DND-41 (cell line): ENCODE measurements around the gene GMPR.

Experiments
- ATAC-seq: fragments of 200-7000 bp; cut with Tn5 transposase; 3 replicates; pipeline ENCODE4 v1.9.1; 2021; ENCODE audit warnings: low read depth; ENCODE audit not compliant: insufficient read depth
- DNase-seq: peaks from one replicate; pipeline ENCODE4 v3.0.0-alpha.2; 2020
- H2AFZ ChIP-seq: 2 replicates; pipeline ENCODE4 v1.6.0; 2012; ENCODE audit warnings: low read depth, low read length
- H3K27ac ChIP-seq: 2 replicates; pipeline ENCODE4 v1.5.1; 2012; ENCODE audit warnings: low read length, inconsistent platforms
- H3K27me3 ChIP-seq: fragments of 200-600 bp; sonication (generic); 2 replicates; pipeline ENCODE4 v1.6.0; 2012; ENCODE audit warnings: low read length, mild to moderate bottlenecking, inconsistent platforms; ENCODE audit not compliant: insufficient read depth, poor library complexity
- H3K36me3 ChIP-seq: 2 replicates; pipeline ENCODE4 v1.5.1; 2012; ENCODE audit warnings: low read length, inconsistent platforms; ENCODE audit not compliant: insufficient read depth
- H3K4me1 ChIP-seq: 2 replicates; pipeline ENCODE4 v1.5.1; 2012; ENCODE audit warnings: mild to moderate bottlenecking, low read length; ENCODE audit not compliant: insufficient read depth
- H3K4me2 ChIP-seq: 2 replicates; pipeline ENCODE4 v1.6.0; 2012; ENCODE audit warnings: mild to moderate bottlenecking, moderate library complexity, low read length, inconsistent platforms; ENCODE audit not compliant: insufficient read depth
- H3K4me3 ChIP-seq, 2 experiments: fragments of 200-600 bp in 1 of 2; shearing (Covaris generic) in 1 of 2; 2 replicates each; pipeline ENCODE4 v1.5.1; 2012 to 2016; ENCODE audit warnings: inconsistent platforms in 2 of 2, low read length in 2 of 2, mild to moderate bottlenecking in 2 of 2, low read depth in 1 of 2, moderate library complexity in 1 of 2
- H3K79me2 ChIP-seq: 2 replicates; pipeline ENCODE4 v1.6.0; 2012; ENCODE audit warnings: low read length, inconsistent platforms; ENCODE audit not compliant: insufficient read depth
- H3K9ac ChIP-seq: 2 replicates; pipeline ENCODE4 v1.6.0; 2012; ENCODE audit warnings: low read depth, mild to moderate bottlenecking, inconsistent platforms, low read length, moderate library complexity
- H3K9me3 ChIP-seq: 2 replicates; pipeline ENCODE4 v1.5.1; 2012; ENCODE audit warnings: low read length, moderate library complexity, mild to moderate bottlenecking, inconsistent platforms; ENCODE audit not compliant: insufficient read depth, severe bottlenecking
- H4K20me1 ChIP-seq: 2 replicates; pipeline ENCODE4 v1.6.0; 2012; ENCODE audit warnings: low read length; ENCODE audit not compliant: insufficient read depth
- EZH2 ChIP-seq: IDR thresholded peaks from 3 replicates; pipeline ENCODE4 v1.6.1; 2012; ENCODE audit warnings: borderline replicate concordance, low read depth, mild to moderate bottlenecking, moderate library complexity, low read length, inconsistent platforms; ENCODE audit not compliant: severe bottlenecking
- TF ChIP-seq, protein P1 (sequence below): IDR thresholded peaks from 2 replicates; pipeline ENCODE4 v1.5.1; 2012; ENCODE audit warnings: borderline replicate concordance, low read length, moderate library complexity, mild to moderate bottlenecking; ENCODE audit not compliant: poor library complexity, severe bottlenecking; ENCODE audit errors: extremely low read depth

GMPR gene

DNA sequence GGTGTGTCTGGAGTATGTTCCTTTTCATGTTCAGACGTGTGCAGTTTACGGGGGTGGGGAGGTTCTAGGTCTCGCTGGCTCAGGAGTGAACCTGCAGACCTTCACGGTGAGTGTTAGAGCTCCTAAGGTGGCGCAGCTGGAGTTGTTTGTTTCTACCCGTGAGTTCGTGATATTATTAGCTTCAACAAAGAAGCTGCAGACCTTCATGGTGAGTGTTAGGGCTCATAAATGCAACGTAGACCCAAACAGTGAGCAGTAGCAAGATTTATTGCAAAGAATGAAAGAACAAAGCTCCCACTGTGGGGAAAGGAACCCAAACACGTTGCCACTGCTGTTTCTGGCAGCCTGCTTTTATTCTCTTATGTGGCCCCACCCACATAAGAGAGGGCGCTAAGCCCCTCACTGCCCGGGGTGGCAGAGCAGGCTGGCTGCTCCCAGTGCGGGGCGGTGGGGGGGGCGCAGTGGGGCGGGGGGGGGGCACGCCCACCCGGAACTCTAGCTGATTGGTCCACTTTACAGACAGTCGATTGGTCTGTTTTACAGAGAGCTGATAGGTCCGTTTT, 41.3 kb upstream of the GMPR start:
- Histone ChIP-seq H3K4me2 (no peak overlapping the region), H2AFZ (no peak overlapping the region), H3K4me1 (no peaks in the 10 kb centered on the region), H3K36me3 (no peaks in the 10 kb centered on the region), H3K27ac (no peak overlapping the region), H3K79me2 (no peaks in the 10 kb centered on the region), H3K9me3 (no peaks in the 10 kb centered on the region), H4K20me1 (no peaks in the 10 kb centered on the region), H3K4me3 (no peak overlapping the region), H3K27me3 (no peaks in the 10 kb centered on the region), H3K9ac (no peak overlapping the region)
- ATAC-seq (no peak), DNase-seq (no peak)
- TF ChIP-seq, protein P1, sequence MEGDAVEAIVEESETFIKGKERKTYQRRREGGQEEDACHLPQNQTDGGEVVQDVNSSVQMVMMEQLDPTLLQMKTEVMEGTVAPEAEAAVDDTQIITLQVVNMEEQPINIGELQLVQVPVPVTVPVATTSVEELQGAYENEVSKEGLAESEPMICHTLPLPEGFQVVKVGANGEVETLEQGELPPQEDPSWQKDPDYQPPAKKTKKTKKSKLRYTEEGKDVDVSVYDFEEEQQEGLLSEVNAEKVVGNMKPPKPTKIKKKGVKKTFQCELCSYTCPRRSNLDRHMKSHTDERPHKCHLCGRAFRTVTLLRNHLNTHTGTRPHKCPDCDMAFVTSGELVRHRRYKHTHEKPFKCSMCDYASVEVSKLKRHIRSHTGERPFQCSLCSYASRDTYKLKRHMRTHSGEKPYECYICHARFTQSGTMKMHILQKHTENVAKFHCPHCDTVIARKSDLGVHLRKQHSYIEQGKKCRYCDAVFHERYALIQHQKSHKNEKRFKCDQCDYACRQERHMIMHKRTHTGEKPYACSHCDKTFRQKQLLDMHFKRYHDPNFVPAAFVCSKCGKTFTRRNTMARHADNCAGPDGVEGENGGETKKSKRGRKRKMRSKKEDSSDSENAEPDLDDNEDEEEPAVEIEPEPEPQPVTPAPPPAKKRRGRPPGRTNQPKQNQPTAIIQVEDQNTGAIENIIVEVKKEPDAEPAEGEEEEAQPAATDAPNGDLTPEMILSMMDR = no peak
- TF ChIP-seq EZH2 = no peak

DNA sequence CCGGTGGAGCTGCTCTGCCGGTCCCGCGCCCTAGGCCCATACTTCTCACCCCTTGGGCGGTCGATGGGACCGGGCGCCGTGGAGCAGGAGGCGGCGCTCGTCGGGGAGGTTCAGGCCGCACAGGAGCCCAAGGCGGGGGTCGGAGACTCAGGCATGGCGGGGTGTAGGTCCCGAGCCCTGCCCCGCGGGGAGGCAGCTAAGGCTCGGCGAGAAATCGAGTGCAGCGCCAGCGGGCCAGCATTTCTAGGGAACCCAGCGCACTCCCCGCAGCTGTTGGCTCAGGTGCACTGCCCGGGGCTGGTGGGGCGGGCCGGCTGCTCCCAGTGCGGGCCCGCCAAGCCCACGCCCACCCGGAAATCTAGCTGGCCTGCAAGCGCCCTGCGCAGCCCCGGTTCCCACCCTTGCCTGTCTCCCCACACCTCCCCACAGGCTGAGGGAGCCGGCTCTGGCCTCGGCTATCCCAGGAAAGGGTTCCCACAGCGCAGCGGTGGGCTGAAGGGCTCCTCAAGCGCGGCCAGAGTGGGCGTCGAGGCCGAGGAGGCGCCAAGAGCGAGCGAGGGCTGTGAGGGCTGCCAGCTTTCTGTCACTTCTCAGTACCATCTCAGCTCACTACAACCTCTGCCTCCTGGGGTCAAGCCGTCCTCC, 40.2 kb upstream of the GMPR start:
- no peak overlapping the region for H3K27ac ChIP-seq
- H3K9ac ChIP-seq = no peak overlapping the region
- no peak overlapping the region for H2AFZ ChIP-seq
- no peaks in the 10 kb centered on the region for H3K27me3 ChIP-seq
- H3K4me1 ChIP-seq = no peaks in the 10 kb centered on the region
- H3K36me3 ChIP-seq = no peaks in the 10 kb centered on the region
- H3K4me2 ChIP-seq = no peak overlapping the region
- no peak overlapping the region for H3K4me3 ChIP-seq
- no peak for TF ChIP-seq EZH2
- TF ChIP-seq, protein P1 = no peak
- no peaks in the 10 kb centered on the region for H3K9me3 ChIP-seq
- no peak for DNase-seq
- H3K79me2 ChIP-seq = no peaks in the 10 kb centered on the region
- no peak for ATAC-seq
- no peaks in the 10 kb centered on the region for H4K20me1 ChIP-seq

DNA sequence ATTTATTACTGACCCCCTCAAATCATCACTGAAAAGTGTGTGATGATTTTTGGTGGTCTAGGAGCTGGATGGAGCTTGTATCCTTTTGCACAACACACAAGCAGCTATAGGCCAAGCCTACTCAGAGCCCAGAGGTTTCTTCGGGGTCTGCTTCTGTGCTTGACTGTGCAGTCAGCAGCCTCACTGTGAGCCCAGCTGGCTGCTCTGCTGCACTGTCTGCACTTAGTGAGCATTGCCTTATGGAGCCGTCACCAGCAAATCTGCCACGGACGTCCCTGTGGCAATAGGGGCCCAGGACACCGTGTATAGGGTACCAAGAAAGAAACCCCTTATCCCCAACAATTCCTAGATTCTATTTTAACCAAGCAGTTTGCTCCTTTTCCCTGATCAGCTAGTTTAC, 38.6 kb upstream of the GMPR start:
- ATAC-seq (no peak), DNase-seq (no peak)
- Histone ChIP-seq H3K36me3 (no peaks in the 10 kb centered on the region), H3K4me3 (no peak overlapping the region), H3K9ac (no peak overlapping the region), H4K20me1 (no peaks in the 10 kb centered on the region), H2AFZ (no peak overlapping the region), H3K9me3 (no peaks in the 10 kb centered on the region), H3K27me3 (no peaks in the 10 kb centered on the region), H3K4me1 (no peaks in the 10 kb centered on the region), H3K79me2 (no peaks in the 10 kb centered on the region), H3K27ac (no peak overlapping the region), H3K4me2 (no peak overlapping the region)
- TF ChIP-seq, protein P1 = no peak
- no peak for TF ChIP-seq EZH2

DNA sequence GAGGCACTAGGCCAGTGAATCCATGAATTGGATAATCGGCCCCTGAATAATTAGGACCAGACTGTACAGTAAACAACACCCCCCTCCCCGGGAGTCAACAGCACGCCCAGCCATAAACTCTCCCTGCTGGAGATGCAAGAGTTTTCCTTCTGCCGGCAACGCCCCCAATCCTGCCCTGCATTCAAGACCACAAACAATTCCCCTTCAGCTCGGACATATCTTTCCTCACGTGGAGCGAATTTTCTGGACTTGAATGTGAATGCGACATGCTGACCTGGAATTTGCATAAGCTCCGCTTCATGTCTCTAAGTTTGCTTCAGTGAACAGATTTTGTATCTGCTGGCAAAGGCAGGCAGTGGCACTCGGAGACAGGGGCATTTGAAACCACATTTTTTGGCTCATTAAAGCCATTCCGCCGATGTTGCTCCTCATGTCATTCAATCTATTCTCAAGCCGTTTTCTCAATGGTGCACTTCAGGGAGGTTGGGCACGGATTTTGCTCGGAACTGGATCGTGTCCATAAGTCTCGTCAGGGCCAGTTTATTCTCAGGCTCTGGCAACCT, 38.0 kb upstream of the GMPR start:
- Histone ChIP-seq H3K9ac (no peak overlapping the region), H3K4me2 (no peak overlapping the region), H3K27ac (no peak overlapping the region), H3K4me1 (0 out of 2 replicates have a peak, but pooled peaks cover 3% of the 10 kb centered on the region), H3K79me2 (no peaks in the 10 kb centered on the region), H4K20me1 (no peaks in the 10 kb centered on the region), H3K4me3 (no peak overlapping the region), H3K9me3 (no peaks in the 10 kb centered on the region), H2AFZ (no peak overlapping the region), H3K27me3 (no peaks in the 10 kb centered on the region), H3K36me3 (no peaks in the 10 kb centered on the region)
- ATAC-seq (no peak), DNase-seq (no peak)
- TF ChIP-seq, protein P1 = no peak
- TF ChIP-seq EZH2 = no peak
